HG02840 (cell line): ENCODE measurements around the gene LCNL1.

ENCODE experiments used
- ATAC-seq: cut with Tn5 transposase; IDR thresholded peaks from one replicate; pipeline ENCODE4 v1.9.1; 2021; ENCODE audit warnings: mild to moderate bottlenecking, moderate library complexity, moderate number of reproducible peaks; ENCODE audit not compliant: unreplicated experiment, low FRiP score

LCNL1 gene

GRCh38 chr9:136946228-136947027, 36.4 kb upstream of the LCNL1 start:
- ATAC-seq, result no peak

- no peak for ATAC-seq
Measured at GRCh38 chr9:136947028-136947891, 35.5 kb upstream of the LCNL1 start.

- ATAC-seq, result no peak
Measured at GRCh38 chr9:136947955-136948510, 34.8 kb upstream of the LCNL1 start.

- no peak for ATAC-seq
Measured at GRCh38 chr9:136949239-136949816, 33.5 kb upstream of the LCNL1 start.

GRCh38 chr9:136949817-136950655, 32.8 kb upstream of the LCNL1 start:
- ATAC-seq, result peak; percentile 72

- no peak for ATAC-seq
Measured at GRCh38 chr9:136950656-136951276, 32.0 kb upstream of the LCNL1 start.

- no peak for ATAC-seq
Measured at GRCh38 chr9:136951541-136952320, 31.1 kb upstream of the LCNL1 start, which contains the start of gene LCN12. Gene LCN12, plus strand, starts transcription at chr9:136952273. Its CDS starts 55 bp downstream, at chr9:136952328.

GRCh38 chr9:136952321-136952850, 30.4 kb upstream of the LCNL1 start:
- ATAC-seq, result no peak

GRCh38 chr9:136952876-136953770, 29.7 kb upstream of the LCNL1 start:
- no peak for ATAC-seq

- ATAC-seq, result no peak
Measured at GRCh38 chr9:136953771-136954269, 29.0 kb upstream of the LCNL1 start.

- ATAC-seq, result no peak
Measured at GRCh38 chr9:136954270-136955083, 28.3 kb upstream of the LCNL1 start.

- ATAC-seq, result no peak
Measured at GRCh38 chr9:136955202-136955942, 27.4 kb upstream of the LCNL1 start.

GRCh38 chr9:136955943-136956335, 26.9 kb upstream of the LCNL1 start:
- ATAC-seq, result no peak

- ATAC-seq, result no peak
Measured at GRCh38 chr9:136956604-136957003, 26.2 kb upstream of the LCNL1 start.

- no peak for ATAC-seq
Measured at GRCh38 chr9:136957461-136957860, 25.3 kb upstream of the LCNL1 start.

- no peak for ATAC-seq
Measured at GRCh38 chr9:136957901-136958300, 24.9 kb upstream of the LCNL1 start.
